LHCN-M2 (cell line): ENCODE results near the gene PCDH19. TPM values are rescaled to one million over a fixed set of nuclear protein-coding genes. Genes with fewer than 3 reads are reported as not detected.

ENCODE experiments used
- DNase-seq: peaks from one replicate; pipeline ENCODE4 v3.0.0-alpha.2; 2012; ENCODE audit warnings: low read depth
- total RNA-seq: library from RNA; depleted of rRNA; stranded (reverse); fragments of >200 nt; gene quantifications from 2 replicates; pipeline ENCODE4 v1.2.3, GENCODE V29; 2014

Gene PCDH19
- total RNA-seq, 1 experiment from 2014 or later, result not detected

DNA sequence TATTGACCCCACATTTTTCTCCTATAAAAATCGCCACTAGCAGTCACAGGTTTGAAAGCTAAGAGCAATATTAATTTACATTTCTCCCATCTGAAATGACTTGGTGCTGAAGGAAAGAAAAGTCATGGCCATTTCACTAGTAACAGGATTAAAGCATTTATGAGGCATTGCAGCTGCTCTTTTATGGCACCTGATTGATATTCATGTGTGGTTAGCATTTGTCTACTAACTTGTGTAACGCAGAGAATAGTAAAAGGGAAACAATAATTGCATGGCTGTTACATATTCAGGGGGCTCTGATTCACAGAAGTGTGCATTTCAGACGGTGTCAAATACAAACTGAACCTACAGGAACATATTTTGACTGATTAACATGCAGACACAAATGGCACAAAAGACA lies 5.2 kb downstream of the PCDH19 start:
- DNase-seq, result no peak

DNA sequence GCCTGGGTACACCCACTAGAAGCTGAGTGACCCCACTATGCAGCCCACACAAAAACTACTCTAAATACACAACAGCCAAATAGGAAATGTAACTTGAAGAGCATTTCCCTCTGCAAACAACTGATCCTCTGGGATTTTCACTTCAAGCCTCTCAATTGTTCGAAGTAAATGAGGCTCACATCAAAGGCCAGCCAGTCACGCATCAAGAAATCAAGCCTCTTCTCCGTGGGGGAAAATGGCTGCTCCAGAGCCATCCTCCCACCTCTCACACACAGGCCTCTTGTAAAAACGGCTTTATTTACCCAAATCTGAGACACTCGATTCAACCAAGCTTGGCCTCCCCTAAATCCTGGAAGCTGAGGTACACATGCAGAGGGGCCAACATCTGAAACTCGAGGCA lies 14.3 kb downstream of the PCDH19 start:
- no peak for DNase-seq

DNA sequence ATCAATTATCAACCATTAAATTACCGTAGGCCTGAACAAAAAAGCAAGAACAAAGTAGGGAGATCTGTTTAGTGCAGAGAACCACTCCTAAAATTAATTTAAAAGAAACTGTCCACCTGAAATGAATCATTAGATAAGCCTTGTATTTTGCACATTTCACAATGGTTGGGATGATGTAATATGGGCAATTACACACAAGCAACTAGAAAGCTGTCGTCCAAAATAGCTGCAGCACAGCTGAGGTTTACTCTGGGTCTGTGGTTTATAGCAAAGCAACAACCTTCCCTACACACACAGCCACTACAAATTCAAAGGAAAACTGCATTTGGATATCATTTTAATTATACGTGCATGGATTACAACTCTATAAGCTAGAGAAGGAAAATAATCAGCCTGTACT lies 28.5 kb downstream of the PCDH19 start:
- DNase-seq, result no peak

DNA sequence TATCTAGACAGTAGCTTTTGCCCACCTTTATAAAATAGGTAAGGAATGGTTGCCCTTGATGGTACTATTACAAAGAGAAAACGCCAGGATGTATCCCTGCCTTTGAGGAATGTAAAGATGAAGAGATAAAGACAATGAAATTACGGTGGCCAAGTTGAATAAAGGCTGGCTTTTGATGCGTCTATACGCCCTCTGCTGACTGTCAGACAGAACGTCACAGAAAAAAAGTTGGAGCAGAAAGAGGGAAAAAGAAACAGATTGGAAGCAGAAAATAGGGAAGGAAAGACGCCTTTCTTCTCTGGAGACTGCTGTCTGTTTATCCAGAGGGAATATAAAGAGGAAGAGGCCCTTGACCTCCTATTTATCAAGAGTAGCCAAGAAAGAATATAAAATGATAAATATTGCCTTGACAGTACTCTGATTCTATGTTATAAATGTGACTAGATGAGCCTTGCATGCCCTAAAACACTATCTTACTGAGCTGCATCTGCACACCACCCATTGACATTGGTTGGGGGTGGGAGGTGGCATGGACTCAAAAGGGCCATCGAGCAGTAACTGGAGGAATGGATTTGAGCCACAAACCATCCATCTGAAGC lies 30.6 kb downstream of the PCDH19 start:
- no peak for DNase-seq

DNA sequence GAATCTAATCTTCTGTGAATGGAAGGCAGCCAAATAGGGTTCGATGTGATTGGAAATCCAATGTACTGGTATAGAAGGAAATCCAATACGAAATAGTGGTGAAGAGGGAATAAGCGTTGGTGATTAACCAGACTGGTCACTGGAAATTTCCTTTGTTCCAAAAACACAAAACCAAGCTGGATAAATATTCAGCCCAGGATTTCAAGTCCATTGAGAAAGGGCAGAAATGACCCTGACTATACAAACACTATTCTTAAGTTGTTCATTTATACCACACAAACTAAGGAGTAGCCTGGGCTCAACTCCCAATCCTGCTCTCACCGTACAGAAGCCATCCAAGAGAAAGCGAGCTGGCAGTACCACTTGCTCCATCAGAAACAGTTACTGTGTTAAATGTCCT lies 32.2 kb downstream of the PCDH19 start:
- DNase-seq, result no peak

DNA sequence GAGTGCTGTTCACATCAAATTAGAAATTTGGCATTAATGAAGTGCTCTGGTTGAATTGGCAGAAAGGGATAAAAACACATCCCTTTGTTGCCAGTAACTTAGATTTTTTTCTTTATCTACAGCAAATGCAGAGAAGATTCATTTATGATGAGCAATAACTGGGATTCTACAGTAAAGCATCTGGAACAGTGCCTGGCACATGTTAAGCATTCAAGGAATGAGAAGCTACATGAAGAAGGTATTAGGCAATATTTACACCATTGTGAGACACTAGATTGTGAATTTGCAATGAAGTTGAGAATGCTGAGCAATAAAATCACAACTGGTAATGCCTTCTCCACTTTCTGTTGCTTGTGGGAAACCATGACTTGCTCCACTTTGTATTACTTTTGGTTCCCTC lies 33.5 kb downstream of the PCDH19 start:
- no peak for DNase-seq

DNA sequence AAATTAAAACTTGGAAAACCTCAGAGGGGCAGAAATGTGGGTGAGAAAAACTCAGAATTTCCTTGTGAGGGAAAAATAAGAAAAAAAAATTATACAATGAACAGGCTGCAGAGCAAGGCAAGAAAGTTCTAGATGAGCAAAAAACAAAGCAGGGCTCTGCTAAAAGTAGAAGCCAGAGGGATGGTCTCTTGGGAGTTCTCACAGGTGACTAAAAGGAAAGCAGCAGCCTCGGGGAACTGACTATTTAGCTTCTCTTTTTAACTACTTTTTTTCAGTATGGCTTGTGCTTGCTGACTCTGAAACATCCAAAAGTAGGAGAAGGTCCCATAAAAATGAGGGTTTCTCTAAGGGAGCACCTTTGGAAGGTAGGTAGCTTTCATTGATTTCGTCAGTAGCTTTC lies 36.4 kb downstream of the PCDH19 start:
- no peak for DNase-seq

DNA sequence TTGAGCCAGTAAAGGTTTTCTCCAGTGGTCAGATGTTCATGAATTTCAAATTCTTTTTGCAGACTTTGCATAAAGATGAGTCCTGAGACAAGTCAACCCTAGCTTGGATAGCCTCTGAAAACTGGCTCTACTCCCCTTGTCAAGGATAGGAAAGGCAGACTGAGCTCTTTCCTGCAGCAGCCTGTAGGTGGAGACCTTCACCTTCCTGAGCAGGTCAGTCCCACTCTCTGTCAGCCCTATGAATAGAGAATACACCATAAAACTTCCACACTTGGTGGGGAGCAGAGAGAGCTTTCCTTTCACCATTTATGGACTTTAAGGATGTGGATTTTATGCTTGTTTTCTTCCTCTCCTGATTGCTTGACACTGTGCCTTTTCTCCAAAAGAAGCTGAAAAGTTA lies 41.9 kb downstream of the PCDH19 start:
- no peak for DNase-seq

DNA sequence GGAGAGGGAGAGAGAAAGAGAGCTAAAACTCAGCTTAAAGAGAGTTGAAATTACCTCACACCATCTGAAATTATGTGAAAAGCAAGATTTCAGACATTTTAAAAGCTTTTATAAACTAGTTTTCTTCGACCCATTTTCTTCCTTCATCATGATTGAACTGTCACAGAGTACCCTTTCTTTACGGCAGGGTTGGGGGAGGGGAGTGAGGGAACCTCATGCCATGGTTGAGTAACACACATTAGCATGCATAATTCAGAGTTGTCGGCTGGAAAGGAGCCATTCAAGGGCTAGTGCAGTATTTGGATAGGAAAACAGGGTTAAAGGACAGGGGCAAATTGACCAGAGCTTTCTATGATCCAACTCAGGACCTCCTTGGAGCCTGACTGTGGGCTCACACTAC lies 46.2 kb downstream of the PCDH19 start:
- DNase-seq, result no peak

DNA sequence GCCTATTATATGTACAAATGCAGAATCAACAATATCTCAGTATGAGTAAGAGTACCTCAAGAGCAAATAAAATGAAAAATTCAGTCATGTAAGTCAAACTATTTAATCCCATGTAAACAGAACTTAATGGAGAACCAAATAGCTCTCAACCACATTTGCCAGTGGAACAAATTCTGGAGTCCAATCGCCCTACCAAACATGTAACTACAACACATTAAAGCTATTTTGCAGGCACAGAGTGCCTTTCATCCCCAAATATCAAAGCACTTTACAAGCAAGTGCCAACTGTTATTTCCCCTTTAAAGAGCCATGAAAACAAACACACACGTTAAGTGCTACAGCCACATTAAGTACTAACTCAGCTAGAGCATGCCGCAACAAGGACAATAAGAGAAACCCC lies 51.3 kb downstream of the PCDH19 start:
- no peak for DNase-seq

DNA sequence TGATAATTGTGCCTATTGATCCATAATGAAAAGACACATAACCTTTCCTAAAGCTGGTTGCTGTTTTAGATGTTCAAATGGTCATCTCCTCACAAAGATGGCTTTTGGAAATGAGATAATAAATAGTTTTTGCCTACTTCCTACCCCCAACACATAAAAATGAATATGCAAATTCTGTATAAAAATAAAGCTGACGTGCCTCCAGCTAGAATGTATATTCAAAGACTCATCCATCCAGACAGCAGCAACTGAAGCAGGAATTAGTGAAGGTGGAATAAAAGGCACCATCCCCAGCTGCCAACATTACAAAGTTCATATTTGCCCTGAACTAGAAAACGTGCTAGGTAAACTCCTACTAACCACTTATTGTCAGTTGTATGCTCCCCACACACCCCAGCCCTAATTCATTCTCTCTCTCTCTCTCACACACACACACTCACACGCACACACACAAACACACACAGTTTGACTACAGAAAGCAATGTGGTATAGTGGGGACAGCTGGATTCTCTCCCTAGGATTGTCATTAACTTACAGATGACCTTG lies 53.6 kb downstream of the PCDH19 start:
- DNase-seq, result no peak

DNA sequence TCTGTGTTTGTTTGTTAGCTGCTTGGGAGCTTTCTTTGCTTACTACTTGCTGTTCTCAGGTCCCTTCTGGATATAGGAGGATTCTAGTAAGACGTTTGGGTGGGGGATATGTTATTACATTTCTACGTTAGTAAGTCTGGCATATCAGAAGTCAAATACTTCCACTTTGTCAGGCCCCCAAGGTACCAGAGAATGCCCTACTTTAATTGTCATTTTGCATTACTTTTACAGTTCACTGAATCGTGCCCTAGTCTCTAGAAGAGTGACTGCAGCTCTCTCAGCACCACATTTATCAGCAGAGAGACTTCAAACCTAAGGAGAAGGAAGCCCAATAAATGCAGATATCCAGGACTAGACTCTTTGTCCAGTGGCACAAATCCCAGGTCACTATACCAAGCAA lies 54.4 kb downstream of the PCDH19 start:
- no peak for DNase-seq

DNA sequence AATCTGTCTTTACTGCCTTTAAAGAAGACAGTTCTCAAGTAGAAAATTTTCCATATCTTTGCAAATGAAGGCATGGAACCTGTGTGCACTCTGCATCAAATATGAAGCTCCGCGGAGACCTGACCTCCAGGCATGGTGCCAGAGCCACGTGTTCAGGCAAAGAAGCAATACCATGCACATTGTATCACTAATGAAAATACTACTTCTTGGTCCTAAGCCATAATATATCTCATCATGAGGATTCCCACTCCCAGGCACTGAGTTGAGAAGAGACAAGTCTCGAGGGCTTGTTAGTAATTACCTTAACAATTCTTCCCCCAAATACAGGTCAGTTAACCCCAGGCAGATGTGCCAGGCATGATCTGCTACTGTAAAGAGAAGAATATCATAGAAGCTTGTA lies 56.7 kb downstream of the PCDH19 start:
- no peak for DNase-seq

DNA sequence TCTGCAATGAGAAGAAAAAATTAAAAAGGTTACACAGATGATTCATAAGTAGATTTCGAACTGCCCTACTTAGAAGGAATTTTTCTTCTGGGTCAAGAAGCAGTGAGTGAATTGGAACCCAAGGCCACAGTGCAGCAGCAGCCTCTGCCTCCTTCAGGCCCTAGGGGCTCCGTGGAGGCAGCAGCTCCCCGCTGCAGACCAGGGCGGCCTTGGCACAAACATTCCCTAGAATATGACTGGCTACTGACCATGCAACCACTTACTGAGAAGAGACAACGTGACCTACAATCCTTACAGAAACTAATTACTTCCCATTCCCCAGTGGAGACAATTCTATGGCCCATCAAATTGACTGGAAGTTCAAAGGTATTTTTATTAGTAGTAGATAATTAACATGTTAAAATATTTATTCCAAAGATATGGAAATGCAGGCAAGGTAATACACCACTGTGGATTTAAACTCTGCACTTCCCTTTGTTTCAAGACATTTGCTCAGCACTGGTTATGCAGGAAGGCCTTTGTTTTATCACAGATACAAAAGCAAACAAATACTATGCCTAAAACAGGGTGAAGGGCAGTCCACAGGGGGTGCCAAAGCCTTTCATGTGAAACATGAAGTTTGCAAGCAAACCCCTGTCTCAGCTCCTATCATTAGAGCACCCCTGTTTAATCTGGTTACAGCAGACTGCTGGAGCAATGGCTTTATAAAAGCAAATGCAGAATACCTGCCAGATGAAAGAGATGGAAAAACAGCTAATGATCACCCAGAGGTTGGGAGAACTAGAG lies 59.2 kb downstream of the PCDH19 start:
- DNase-seq, result no peak

DNA sequence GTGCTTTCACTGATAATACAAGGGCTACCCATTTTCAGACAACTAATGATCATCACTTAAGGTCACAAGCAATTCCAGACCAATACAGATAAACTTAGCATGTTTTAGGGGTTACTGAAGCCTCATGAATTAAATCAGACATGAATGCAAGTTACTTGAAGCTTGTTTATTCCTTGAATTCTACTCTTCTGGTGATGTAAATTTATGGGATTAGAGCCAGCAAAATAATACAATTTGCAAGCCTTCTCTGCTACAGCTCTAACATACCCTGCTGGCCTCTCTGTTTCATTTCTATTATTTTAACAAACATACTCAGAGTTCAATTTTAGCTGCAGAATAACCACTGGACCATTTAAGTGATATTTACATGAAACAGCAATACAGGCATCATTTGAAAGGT lies 60.7 kb downstream of the PCDH19 start:
- no peak for DNase-seq

DNA sequence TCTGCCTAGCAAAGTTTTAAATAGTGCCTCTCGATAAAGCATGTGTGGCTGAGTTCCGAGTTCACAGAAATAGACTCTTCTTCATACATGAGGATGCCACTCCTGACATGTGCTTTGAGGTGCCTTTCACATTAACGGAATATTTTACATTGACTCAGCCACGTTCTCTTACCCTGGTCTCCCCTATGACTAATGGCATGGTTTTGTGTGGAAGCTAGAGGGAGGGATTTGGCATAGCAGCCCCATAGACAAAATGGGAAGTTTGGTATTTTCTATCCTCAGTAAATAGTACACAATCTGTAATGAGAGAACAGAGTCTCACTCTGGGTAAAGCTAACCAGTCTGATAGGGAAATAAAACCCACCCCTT lies 68.9 kb downstream of the PCDH19 start:
- no peak for DNase-seq

DNA sequence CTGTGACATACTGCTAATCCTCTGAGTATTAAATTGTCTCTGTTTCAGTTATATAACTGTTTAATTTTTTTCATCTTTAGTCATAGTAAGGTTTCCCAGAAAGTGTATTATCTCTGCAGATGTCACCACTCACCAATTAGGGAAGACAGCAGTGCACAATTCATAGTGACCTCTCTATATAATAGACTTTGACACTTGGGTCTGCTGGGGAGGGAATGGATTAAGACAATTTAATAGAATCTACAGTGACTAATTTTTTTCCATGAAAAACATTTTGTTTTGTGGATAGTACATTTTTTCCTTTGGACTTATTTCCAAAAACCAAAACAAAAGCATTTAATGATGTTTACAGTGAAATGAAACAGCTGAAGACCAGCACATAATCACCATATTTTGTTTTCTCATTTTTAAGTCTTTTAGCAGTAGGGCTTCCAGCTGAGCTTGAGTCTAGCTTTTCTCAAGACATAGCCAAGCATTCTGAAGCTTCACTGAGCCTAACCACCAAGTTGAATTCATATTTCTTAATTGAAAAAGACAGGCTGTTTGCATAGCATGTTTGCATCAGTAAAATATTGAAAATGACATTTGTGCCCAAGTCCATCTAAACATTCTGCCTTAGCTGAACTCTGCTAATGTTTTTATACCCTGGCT lies 69.5 kb downstream of the PCDH19 start:
- DNase-seq, result no peak

DNA sequence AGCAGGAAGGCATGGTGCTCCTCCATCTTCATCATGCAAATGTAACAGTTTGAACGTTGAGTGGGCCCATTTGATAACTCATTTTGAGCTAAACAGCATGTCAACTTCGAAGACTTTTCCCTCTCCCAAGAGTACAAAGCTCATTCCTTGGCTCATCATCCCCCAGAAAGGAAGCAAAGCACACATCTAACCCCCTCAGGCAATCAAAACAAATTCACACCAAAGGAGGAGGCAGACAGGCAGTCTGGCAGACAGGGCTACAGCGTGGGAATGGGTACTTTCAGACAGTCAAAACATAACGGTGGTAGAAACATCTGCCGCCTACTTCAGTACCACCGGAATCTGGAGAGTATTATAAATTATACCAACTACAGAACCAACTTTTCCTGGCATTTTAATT lies 81.7 kb downstream of the PCDH19 start:
- no peak for DNase-seq

DNA sequence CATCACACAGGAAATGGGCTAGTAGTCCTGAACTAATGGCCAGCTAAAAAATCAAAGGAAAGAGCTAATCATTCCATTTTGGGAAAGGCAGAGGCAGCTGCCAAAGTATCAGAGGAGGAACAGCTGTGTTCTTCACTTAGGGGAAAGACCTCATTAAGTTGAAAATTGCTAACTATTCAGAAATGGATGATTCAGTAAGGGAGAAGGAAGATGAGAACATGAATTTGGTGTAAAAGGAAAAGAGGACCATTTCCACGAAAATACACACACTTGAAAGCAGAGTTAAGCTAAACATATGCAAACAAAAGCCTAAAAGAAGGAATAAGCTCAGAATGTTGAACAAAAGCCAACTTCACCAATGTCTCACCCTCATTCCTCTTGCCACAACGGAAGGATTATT lies 90.4 kb downstream of the PCDH19 start:
- no peak for DNase-seq

DNA sequence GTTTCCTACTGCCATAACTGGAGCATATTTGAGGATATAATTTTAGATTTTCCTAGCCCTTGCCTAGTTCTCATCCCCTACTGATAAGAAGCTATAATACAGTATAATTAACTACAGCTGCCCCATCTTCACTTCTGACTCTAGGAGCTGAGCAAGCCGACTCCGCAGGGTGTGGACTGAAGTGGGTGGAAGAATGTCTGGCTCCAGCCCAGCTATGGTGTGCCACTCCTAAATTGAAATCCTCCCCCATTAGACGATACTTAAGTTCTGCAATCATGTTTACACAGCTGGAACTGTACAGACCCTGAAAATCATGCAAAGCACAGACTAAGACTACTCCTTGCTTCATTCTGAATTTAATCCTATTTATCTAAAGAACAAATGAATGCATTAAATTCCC lies 93.1 kb downstream of the PCDH19 start:
- no peak for DNase-seq

DNA sequence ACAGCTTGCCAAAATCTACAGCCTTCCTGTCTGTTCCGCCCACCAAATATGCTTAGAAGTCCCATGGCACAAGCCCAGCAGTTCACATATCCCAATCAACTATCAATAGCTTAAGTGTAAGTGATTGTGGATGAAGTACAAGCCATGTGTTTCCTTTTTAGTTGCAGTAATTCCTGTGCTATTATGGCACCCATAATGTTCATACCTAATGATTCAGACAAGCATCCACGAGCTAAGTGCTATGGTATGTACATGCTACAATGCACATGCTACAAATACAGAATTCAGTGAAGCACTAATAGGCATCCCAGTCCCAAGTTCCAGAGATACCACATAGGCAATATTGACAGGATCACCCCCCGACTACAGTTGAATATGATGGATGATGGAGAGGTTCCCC lies 94.5 kb downstream of the PCDH19 start:
- no peak for DNase-seq

DNA sequence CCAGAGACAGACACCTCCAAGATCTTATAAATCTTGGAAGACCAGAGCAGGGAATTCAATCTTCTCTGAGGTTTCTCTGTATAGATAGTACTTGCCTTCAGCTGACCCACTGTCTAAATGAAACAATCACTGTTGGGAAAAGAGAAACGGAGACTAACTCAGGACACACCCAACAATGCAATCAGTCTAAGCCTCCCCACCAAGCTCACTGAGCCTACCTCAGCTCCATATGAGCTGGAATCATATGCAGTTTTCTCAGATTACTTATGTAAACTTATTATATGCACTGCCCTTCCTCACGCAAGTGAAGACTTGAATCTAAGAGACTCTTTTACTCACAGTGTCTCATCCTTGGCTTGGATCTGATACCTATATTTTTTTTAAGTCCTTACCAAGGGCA lies 110.5 kb downstream of the PCDH19 start:
- no peak for DNase-seq

DNA sequence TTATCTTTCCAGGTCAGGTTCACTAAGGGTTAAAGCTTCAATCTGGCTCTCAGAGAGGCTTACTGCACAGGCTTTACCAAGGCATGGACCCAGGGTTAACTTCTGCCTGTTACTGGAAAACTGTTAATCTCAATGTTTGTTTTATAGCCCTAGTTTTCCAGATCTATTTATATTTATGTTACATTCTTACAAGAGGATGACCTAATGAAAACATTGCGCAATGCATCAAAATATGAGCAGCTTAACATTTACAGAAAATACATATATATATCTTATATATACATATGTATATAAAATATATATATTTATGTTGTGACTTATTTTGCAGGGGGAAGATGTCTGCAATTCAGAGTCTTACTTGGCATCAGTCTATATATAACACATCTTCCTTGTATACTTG lies 112.3 kb downstream of the PCDH19 start:
- no peak for DNase-seq
